B cell (primary cell): ENCODE measurements around the gene THAP4. TPM values are rescaled to one million over a fixed set of nuclear protein-coding genes. Genes with fewer than 3 reads are reported as not detected.

Source experiments
- ATAC-seq: fragments of 200-7000 bp; cut with Tn5 transposase; one replicate; pipeline ENCODE4 v1.10.0; 2021; ENCODE audit warnings: low read depth, mild to moderate bottlenecking, moderate number of reproducible peaks, moderate library complexity
- CTCF ChIA-PET: fragments of 350-600 bp; sonication (Branson Sonifier 250); formaldehyde crosslinking; loops from one replicate; lab custom pipeline; 2021; ENCODE audit warnings: antibody characterized with exemption, inconsistent platforms; lab: Charles Lee
- POLR2A ChIA-PET: fragments of 350-600 bp; sonication (Branson Sonifier 250); formaldehyde crosslinking; loops from one replicate; lab custom pipeline; 2021; ENCODE audit warnings: antibody characterized with exemption; lab: Charles Lee
- DNase-seq: peaks from one replicate; pipeline ENCODE4 v3.0.0; 2013
- H2AFZ ChIP-seq: 2 replicates; pipeline ENCODE4 v1.6.1; 2012; ENCODE audit warnings: mild to moderate bottlenecking, low read depth, low read length; ENCODE audit not compliant: insufficient read depth, poor library complexity, severe bottlenecking
- H3K27ac ChIP-seq, 2 donors: 1 replicate in 1 of 2; 2 replicates in 1 of 2; pipeline ENCODE4 v1.5.1; 2012 to 2013; ENCODE audit warnings: low read length in 2 of 2, mild to moderate bottlenecking in 2 of 2, moderate library complexity in 1 of 2
- H3K27me3 ChIP-seq, 4 experiments: fragments of 200-600 bp in 1 of 4; sonication (generic) in 1 of 4; replicated peaks in 1 of 4; 1 replicate in 2 of 4; 2 replicates in 2 of 4; pipeline versions ENCODE4 v1.6.1 to v1.7.0; 2013 to 2016; ENCODE audit warnings: low read length in 3 of 4, mild to moderate bottlenecking in 2 of 4, mixed read lengths in 1 of 4, moderate library complexity in 1 of 4; ENCODE audit not compliant: insufficient read depth in 4 of 4, control insufficient read depth in 3 of 4; ENCODE audit errors: control extremely low read depth in 1 of 4
- H3K36me3 ChIP-seq, 2 experiments: replicated peaks in 1 of 2; 1 replicate in 1 of 2; 2 replicates in 1 of 2; pipeline versions ENCODE4 v1.6.1 to v1.7.1; 2013; ENCODE audit warnings: low read length in 1 of 2; ENCODE audit not compliant: insufficient read depth in 2 of 2, control insufficient read depth in 1 of 2; ENCODE audit errors: control extremely low read depth in 1 of 2, extremely low read depth in 1 of 2
- H3K4me1 ChIP-seq, 2 donors: fragments of 200-600 bp in 1 of 2; sonication (generic) in 1 of 2; 1 replicate in 1 of 2; 2 replicates in 1 of 2; pipeline versions ENCODE4 v1.5.1 to v1.6.1; 2013 to 2017; ENCODE audit warnings: low read length in 2 of 2; ENCODE audit not compliant: control insufficient read depth in 2 of 2, insufficient read depth in 2 of 2
- H3K4me2 ChIP-seq: replicated peaks from 2 replicates; pipeline ENCODE3; 2012; ENCODE audit warnings: mild to moderate bottlenecking, low read depth, low read length; ENCODE audit not compliant: poor library complexity, severe bottlenecking
- H3K4me3 ChIP-seq, 5 experiments: fragments of 200-600 bp in 1 of 5; sonication (generic) in 1 of 5; 1 replicate in 3 of 5; 2 replicates in 2 of 5; pipeline versions ENCODE4 v1.5.1 to v1.7.0; 2011 to 2016; ENCODE audit warnings: low read length in 4 of 5, mild to moderate bottlenecking in 4 of 5, low read depth in 2 of 5, control low read depth in 1 of 5, moderate library complexity in 1 of 5; ENCODE audit not compliant: insufficient read depth in 1 of 5; ENCODE audit errors: control extremely low read depth in 1 of 5, extremely low read depth in 1 of 5
- H3K79me2 ChIP-seq: fragments of 200-600 bp; sonication (generic); one replicate; pipeline ENCODE4 v1.6.0; 2016; ENCODE audit warnings: low read length; ENCODE audit not compliant: control insufficient read depth, insufficient read depth
- H3K9ac ChIP-seq: fragments of 200-600 bp; sonication (generic); 2 replicates; pipeline ENCODE4 v1.6.1; 2017; ENCODE audit warnings: mild to moderate bottlenecking, low read length, moderate library complexity
- H3K9me3 ChIP-seq, 3 donors: one replicate each; pipeline versions ENCODE4 v1.6.1 to v1.7.1; 2013; ENCODE audit warnings: low read length in 2 of 3; ENCODE audit not compliant: control insufficient read depth in 2 of 3, insufficient read depth in 1 of 3; ENCODE audit errors: control extremely low read depth in 1 of 3
- H4K20me1 ChIP-seq: 2 replicates; pipeline ENCODE4 v1.6.0; 2012; ENCODE audit warnings: mild to moderate bottlenecking, low read length; ENCODE audit not compliant: insufficient read depth, control insufficient read depth, poor library complexity, severe bottlenecking
- H3K27ac Mint-ChIP-seq: one replicate; pipeline ENCODE4 v1.8.0; 2021; ENCODE audit warnings: mixed read lengths
- H3K27me3 Mint-ChIP-seq: one replicate; pipeline ENCODE4 v1.8.0; 2021; ENCODE audit warnings: mixed read lengths
- H3K4me1 Mint-ChIP-seq: one replicate; pipeline ENCODE4 v1.8.0; 2021; ENCODE audit warnings: mixed read lengths
- H3K4me3 Mint-ChIP-seq: one replicate; pipeline ENCODE4 v1.8.0; 2021; ENCODE audit warnings: mixed read lengths
- H3K9me3 Mint-ChIP-seq: one replicate; pipeline ENCODE4 v1.8.0; 2022; ENCODE audit warnings: mixed read lengths; ENCODE audit not compliant: insufficient read depth
- CTCF ChIP-seq: fragments of 200-600 bp; IDR thresholded peaks from one replicate; pipeline ENCODE4 v1.8.0; 2022; ENCODE audit warnings: antibody characterized with exemption, mild to moderate bottlenecking
- EZH2 ChIP-seq: IDR thresholded peaks from 2 replicates; pipeline ENCODE4 v1.6.1; 2012; ENCODE audit warnings: borderline replicate concordance, low read depth, mild to moderate bottlenecking, moderate library complexity, low read length; ENCODE audit not compliant: insufficient read depth, poor library complexity, severe bottlenecking
- WGBS: methylation state at CpG from one replicate; pipeline ENCODE4 v1.1.5; 2013; ENCODE audit warnings: missing lambda C conversion rate; ENCODE audit not compliant: insufficient coverage; 5-methylcytosine and 5-hydroxymethylcytosine counted together
- intact Hi-C: fragments of 100-400 bp; cut with micrococcal nuclease; formaldehyde crosslinking; loops from one replicate; pipeline ENCODE4 v1.10.0; 2022
- polyA plus RNA-seq: library from polyadenylated mRNA; depleted of rRNA; stranded (reverse); fragments of >200 nt; gene quantifications from 2 replicates; pipeline ENCODE4 v1.2.3, GENCODE V29; 2012
- total RNA-seq, 2 donors: library from RNA; stranded (reverse); fragments of 120-200 nt in 1 of 2; gene quantifications; 1 replicate in 1 of 2; 2 replicates in 1 of 2; pipeline versions ENCODE4 v1.2.3 to v1.2.4, GENCODE V29; 2013 to 2022

THAP4 gene
- total and polyA plus RNA-seq, 2 donors (not counting 1 experiment from before 2014, with no cell fraction given) = 26.5 to 41.0 TPM

DNA sequence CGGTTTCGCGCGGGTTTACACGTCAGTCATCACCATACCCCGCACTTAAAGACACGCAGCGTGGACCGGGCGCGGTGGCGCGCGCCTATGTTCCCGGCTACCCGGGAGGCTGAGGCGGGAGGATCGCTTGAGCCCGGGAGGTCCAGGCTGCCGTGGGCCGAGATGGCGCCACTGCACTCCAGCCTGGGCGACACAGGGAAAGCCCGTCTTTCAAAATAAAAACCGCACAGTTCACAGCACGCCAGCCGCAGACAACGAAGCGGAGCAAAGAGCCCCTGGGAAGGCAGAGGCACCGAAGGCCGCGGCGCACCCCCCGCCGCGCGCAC is 49.3 kb upstream of the THAP4 start:
- no peak for ATAC-seq
- H3K27ac ChIP-seq = peak overlapping the region in 1 of 2 donors; percentile 91
- H3K9ac ChIP-seq = peak overlapping the region; percentile 83
- H3K27ac Mint-ChIP-seq = peak overlapping the region; percentile 68
- no peaks in the 10 kb centered on the region for H3K9me3 ChIP-seq
- no peak for DNase-seq
- no peaks in the 10 kb centered on the region for H3K9me3 Mint-ChIP-seq
- peaks cover 6% of the 10 kb centered on the region for H4K20me1 ChIP-seq
- H3K4me2 ChIP-seq = peak overlapping the region; percentile 87
- intact Hi-C loops = loop anchor here (1.0 to 5.0 kb wide), 6 partner anchors 15 to 371 kb away; partner anchors contain the start of genes ATG4B, D2HGDH, FARP2 and HDLBP
- H3K36me3 ChIP-seq = peaks cover 6 to 29% of the 10 kb centered on the region in 2 experiments
- ChIA-PET POLR2A (interaction anchor here (0.8 to 2.0 kb wide), 3 partner anchors 16 to 49 kb away, joined by 4 to 21 read pairs (median 6); partner anchors contain the start of genes ATG4B, D2HGDH, ING5 and THAP4), CTCF (interaction anchor here (1.1 to 2.6 kb wide), 4 partner anchors 12 to 192 kb away, joined by 3 to 19 read pairs (median 6); partner anchors contain the start of gene ING5)
- peaks cover 8 to 19% of the 10 kb centered on the region in 2 donors for H3K4me1 ChIP-seq
- H3K4me1 Mint-ChIP-seq = peaks cover 26% of the 10 kb centered on the region
- peak overlapping the region; percentile 84 for H3K4me3 Mint-ChIP-seq
- no peak for TF ChIP-seq EZH2
- no peak for TF ChIP-seq CTCF
- under 1% methylated on average over 37 of the region's 37 CpGs for WGBS
- no peaks in the 10 kb centered on the region for H3K27me3 Mint-ChIP-seq
- peak overlapping the region; percentile 88 for H2AFZ ChIP-seq
- H3K27me3 ChIP-seq = no peaks in the 10 kb centered on the region
- H3K79me2 ChIP-seq = peaks cover 46% of the 10 kb centered on the region
- H3K4me3 ChIP-seq = peak overlapping the region; percentile 71 to 91 (median 80)

DNA sequence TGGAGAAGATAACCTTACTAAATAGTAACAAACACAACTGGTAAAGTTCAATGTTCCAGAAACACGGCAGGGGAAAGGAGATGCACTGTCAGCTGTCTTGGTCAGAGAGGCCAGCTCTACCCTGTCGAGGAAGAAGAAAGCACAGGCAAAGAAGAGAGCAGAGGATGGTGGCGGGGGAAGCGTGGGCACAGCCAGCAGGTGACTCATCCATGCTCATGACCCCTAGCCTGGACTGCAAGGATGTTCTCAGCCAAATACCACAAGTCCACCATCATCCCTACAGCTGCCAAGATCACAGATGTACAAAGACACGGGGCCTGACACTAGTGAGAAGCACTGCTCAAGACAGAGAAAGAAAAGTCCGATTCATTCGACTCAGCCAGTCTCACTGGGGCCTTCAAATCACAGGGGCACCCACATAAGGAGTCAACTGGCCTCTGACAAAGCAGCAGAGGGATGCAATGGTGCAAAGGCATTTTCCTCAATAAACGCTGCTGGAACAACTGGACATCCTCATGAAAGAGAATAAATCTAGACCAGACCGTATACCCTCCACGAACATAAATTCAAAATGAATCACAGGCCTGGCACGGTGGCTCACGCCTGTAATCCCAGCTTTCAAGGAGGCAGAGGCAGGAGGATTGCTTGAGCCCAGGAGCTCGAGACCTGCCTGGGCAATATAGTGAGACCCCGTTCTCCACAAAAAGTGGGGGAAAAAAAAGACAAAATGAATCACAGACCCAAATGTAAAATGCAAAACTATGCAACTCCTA is 44.1 kb upstream of the THAP4 start:
- no peak for ATAC-seq
- peaks cover 26% of the 10 kb centered on the region for H3K79me2 ChIP-seq
- ChIA-PET POLR2A (no interaction called here), CTCF (no interaction called here)
- H4K20me1 ChIP-seq = peaks cover 10% of the 10 kb centered on the region
- no peaks in the 10 kb centered on the region for H3K9me3 ChIP-seq
- H3K27ac Mint-ChIP-seq = no peak overlapping the region
- no peak overlapping the region for H3K27ac ChIP-seq
- no peaks in the 10 kb centered on the region for H3K27me3 Mint-ChIP-seq
- TF ChIP-seq EZH2 = no peak
- H2AFZ ChIP-seq = no peak overlapping the region
- H3K9ac ChIP-seq = no peak overlapping the region
- peaks cover 0 to 2% of the 10 kb centered on the region in 2 donors for H3K4me1 ChIP-seq
- no peak overlapping the region for H3K4me3 Mint-ChIP-seq
- H3K9me3 Mint-ChIP-seq = no peaks in the 10 kb centered on the region
- H3K4me1 Mint-ChIP-seq = peaks cover 8% of the 10 kb centered on the region
- H3K4me3 ChIP-seq = no peak overlapping the region
- no peaks in the 10 kb centered on the region for H3K27me3 ChIP-seq
- H3K4me2 ChIP-seq = no peak overlapping the region
- 94% methylated on average over 11 of the region's 14 CpGs for WGBS
- peaks cover 2 to 38% of the 10 kb centered on the region in 2 experiments for H3K36me3 ChIP-seq
- intact Hi-C loops = no loop called here
- DNase-seq = no peak
